Measurements from ENCODE around the gene INPP4A.

Gene INPP4A

GRCh38 chr2:98416383-98417159 lies 28.1 kb upstream of the INPP4A start:
- peaks cover 40% of the 10 kb centered on the region for H3K9me3 Mint-ChIP-seq

GRCh38 chr2:98419544-98419943 lies 25.1 kb upstream of the INPP4A start:
- TF ChIP-seq CTCF (IDR thresholded peaks at IDR 0.05) = no peak
- no peak for DNase-seq
- H3K9me3 Mint-ChIP-seq = peaks cover 47% of the 10 kb centered on the region
- peaks cover 2% of the 10 kb centered on the region for H3K36me3 Mint-ChIP-seq (ENCODE audit: low read depth)
- peaks cover 4% of the 10 kb centered on the region for H3K27me3 Mint-ChIP-seq (ENCODE audit: low read depth, poor library complexity)
- H3K4me3 Mint-ChIP-seq = no peak overlapping the region
- H3K4me1 Mint-ChIP-seq = peaks cover 4% of the 10 kb centered on the region
- H3K27ac Mint-ChIP-seq = no peak overlapping the region

More at GRCh38 chr2:98416383-98417159, 28.1 kb upstream of the INPP4A start:
- TF ChIP-seq CTCF (IDR thresholded peaks at IDR 0.05) = no peak
- Mint-ChIP-seq H3K27me3 (ENCODE audit: low read depth, poor library complexity) (peaks cover 4% of the 10 kb centered on the region), H3K4me3 (no peak overlapping the region), H3K4me1 (peaks cover 4% of the 10 kb centered on the region), H3K36me3 (ENCODE audit: low read depth) (peaks cover 5% of the 10 kb centered on the region), H3K27ac (no peak overlapping the region)
- DNase-seq = no peak

GRCh38 chr2:98419977-98420725 lies 24.5 kb upstream of the INPP4A start:
- Mint-ChIP-seq H3K27me3 (ENCODE audit: low read depth, poor library complexity) (peaks cover 4% of the 10 kb centered on the region), H3K9me3 (peaks cover 41% of the 10 kb centered on the region), H3K36me3 (ENCODE audit: low read depth) (no peaks in the 10 kb centered on the region), H3K27ac (no peak overlapping the region), H3K4me1 (peaks cover 4% of the 10 kb centered on the region), H3K4me3 (no peak overlapping the region)
- no peak for TF ChIP-seq CTCF (IDR thresholded peaks at IDR 0.05)
- no peak for DNase-seq

GRCh38 chr2:98422449-98422848 lies 22.2 kb upstream of the INPP4A start:
- H3K9me3 Mint-ChIP-seq = peaks cover 31% of the 10 kb centered on the region

GRCh38 chr2:98426771-98427170 lies 17.9 kb upstream of the INPP4A start:
- H3K9me3 Mint-ChIP-seq = peaks cover 36% of the 10 kb centered on the region
- no peak overlapping the region for H3K4me3 Mint-ChIP-seq
- H3K36me3 Mint-ChIP-seq (ENCODE audit: low read depth) = no peaks in the 10 kb centered on the region
- no peak overlapping the region for H3K27ac Mint-ChIP-seq
- no peak for DNase-seq
- peaks cover 4% of the 10 kb centered on the region for H3K27me3 Mint-ChIP-seq (ENCODE audit: low read depth, poor library complexity)
- TF ChIP-seq CTCF (IDR thresholded peaks at IDR 0.05) = no peak
- no peaks in the 10 kb centered on the region for H3K4me1 Mint-ChIP-seq

More at GRCh38 chr2:98422449-98422848, 22.2 kb upstream of the INPP4A start:
- DNase-seq = no peak
- Mint-ChIP-seq H3K4me1 (peaks cover 3% of the 10 kb centered on the region), H3K27ac (no peak overlapping the region), H3K27me3 (ENCODE audit: low read depth, poor library complexity) (peaks cover 7% of the 10 kb centered on the region), H3K4me3 (no peak overlapping the region), H3K36me3 (ENCODE audit: low read depth) (no peaks in the 10 kb centered on the region)
- no peak for TF ChIP-seq CTCF (IDR thresholded peaks at IDR 0.05)

Data from nephron progenitor cell (in vitro differentiated cells).